Fibroblast of villous mesenchyme (primary cell): ENCODE measurements around the gene CCNG2. TPM values are rescaled to one million over a fixed set of nuclear protein-coding genes. Genes with fewer than 3 reads are reported as not detected.
A peak's percentile ranks its signal among the peaks of the same experiment; 100 is the strongest.
"Not testable (repeated sequence)": the region's sequence is repeated elsewhere in the genome, so short reads cannot be mapped to it uniquely, and the experiment has no call there.

Source experiments
- DNase-seq: peaks from one replicate; pipeline ENCODE4 v3.0.0-alpha.2; 2010; ENCODE audit warnings: low read depth
- H3K4me3 ChIP-seq: 2 replicates; pipeline ENCODE4 v1.5.1; 2011; ENCODE audit warnings: low read depth, mild to moderate bottlenecking, low read length
- CTCF ChIP-seq: IDR thresholded peaks from 2 replicates; pipeline ENCODE4 v1.5.1; 2012; ENCODE audit warnings: low read depth, mild to moderate bottlenecking, low read length; ENCODE audit not compliant: insufficient read depth
- total RNA-seq: library from RNA; depleted of rRNA; stranded (reverse); fragments of >200 nt; gene quantifications from 2 replicates; pipeline ENCODE4 v1.2.3, GENCODE V29; 2012

CCNG2 gene
- total RNA-seq, 1 donor = 25.9 TPM

GRCh38 chr4:77132652-77133312, 24.2 kb upstream of the CCNG2 start:
- TF ChIP-seq CTCF = no peak
- no peak for DNase-seq
- no peak overlapping the region for H3K4me3 ChIP-seq

GRCh38 chr4:77137448-77137847, 19.6 kb upstream of the CCNG2 start:
- DNase-seq, H3K4me3 ChIP-seq: not testable (repeated sequence)

GRCh38 chr4:77141964-77142645, 14.9 kb upstream of the CCNG2 start:
- TF ChIP-seq CTCF = no peak
- no peak for DNase-seq
- H3K4me3 ChIP-seq = no peak overlapping the region

- TF ChIP-seq CTCF = no peak
- no peak overlapping the region for H3K4me3 ChIP-seq
- DNase-seq = no peak
These were observed 14.4 kb upstream of the CCNG2 start for GRCh38 chr4:77142646-77143028.

GRCh38 chr4:77143091-77143490, 13.9 kb upstream of the CCNG2 start:
- no peak for TF ChIP-seq CTCF
- H3K4me3 ChIP-seq = no peak overlapping the region
- peak; percentile 34 for DNase-seq

GRCh38 chr4:77145842-77146185, 11.2 kb upstream of the CCNG2 start:
- no peak overlapping the region for H3K4me3 ChIP-seq
- TF ChIP-seq CTCF = no peak
- no peak for DNase-seq

- no peak for TF ChIP-seq CTCF
- H3K4me3 ChIP-seq = no peak overlapping the region
- DNase-seq = peak; percentile 87
These were observed 10.6 kb upstream of the CCNG2 start for GRCh38 chr4:77146186-77147078.
